Psoas muscle (tissue), 8 donors: ENCODE results near the gene B4GALNT2. TPM values are rescaled to one million over a fixed set of nuclear protein-coding genes. Genes with fewer than 3 reads are reported as not detected.

ENCODE experiments used
- ATAC-seq, 4 donors: fragments of 200-7000 bp; cut with Tn5 transposase; one replicate each; pipeline ENCODE4 v1.9.1; 2020; ENCODE audit warnings: moderate library complexity in 3 of 4, mild to moderate bottlenecking in 2 of 4
- DNase-seq, 2 donors: peaks; one replicate each; pipeline ENCODE4 v3.0.0-alpha.2; 2020
- H3K27ac ChIP-seq: fragments of 200-600 bp; one replicate; pipeline ENCODE4 v1.8.0; 2022
- H3K27me3 ChIP-seq, 3 donors: fragments of 200-600 bp in 1 of 3; one replicate each; pipeline versions ENCODE4 v1.6.1 to v1.8.0; 2013 to 2022; ENCODE audit warnings: low read length in 2 of 3, mild to moderate bottlenecking in 2 of 3, moderate library complexity in 1 of 3; ENCODE audit not compliant: insufficient read depth in 3 of 3
- H3K36me3 ChIP-seq, 2 donors: fragments of 200-600 bp in 1 of 2; one replicate each; pipeline versions ENCODE4 v1.6.1 to v1.8.0; 2013 to 2022; ENCODE audit warnings: low read depth in 1 of 2, mild to moderate bottlenecking in 1 of 2, moderate library complexity in 1 of 2; ENCODE audit not compliant: insufficient read depth in 1 of 2
- H3K4me1 ChIP-seq: fragments of 200-600 bp; one replicate; pipeline ENCODE4 v1.8.0; 2022
- H3K4me3 ChIP-seq: fragments of 200-600 bp; one replicate; pipeline ENCODE4 v1.8.0; 2022; ENCODE audit warnings: mild to moderate bottlenecking
- H3K9me3 ChIP-seq: fragments of 200-600 bp; one replicate; pipeline ENCODE4 v1.8.0; 2022
- CTCF ChIP-seq: fragments of 200-600 bp; IDR thresholded peaks from one replicate; pipeline ENCODE4 v1.8.0; 2022; ENCODE audit warnings: antibody characterized with exemption
- WGBS, 3 donors: extraction: QIAGEN DNeasy Blood & Tissue Kit; methylation state at CpG; one replicate each; pipeline versions ENCODE4 v1.1.6 to v1.1.7; 2013; 5-methylcytosine and 5-hydroxymethylcytosine counted together
- intact Hi-C, 2 donors: fragments of 100-400 bp; cut with DNase I; formaldehyde crosslinking; loops; one replicate each; pipeline versions ENCODE4 v1.11.0 to v1.14.2; 2022
- polyA plus RNA-seq, 3 donors: library from polyadenylated mRNA; stranded (reverse); fragments of 200-250 nt; gene quantifications; one replicate each; pipeline ENCODE4 v1.2.3, GENCODE V29; 2013
- total RNA-seq, 4 donors: library from RNA; stranded (reverse); fragmentation: NEBNext Ultra II Directional in 2 of 4; extraction: Animal tissue kit (Norgen Biotek cat#: 25700) in 2 of 4; gene quantifications; one replicate each; pipeline versions ENCODE4 v1.2.1 to v1.2.4, GENCODE V29; 2021 to 2023
- donor health status: healthy with polysubstance abuse.
- donor health status: DM: no; HTN: no; CAD: no; lungs with moderate emphysema.
- donor health status: Bipolar disorder and iron deficiency.
- donor health status: healthy.
- donor health status: DM: yes; HTN: yes; CAD: no.
- donor health status: DM: no; HTN: no; CAD: no.
- donor health status: DM: no; HTN: no; CAD: no.
- donor health status: DM: yes; HTN: yes; CAD: no.

Gene B4GALNT2
- total and polyA plus RNA-seq, 7 donors: under 0.01 to 0.04 TPM; not detected in 5

DNA sequence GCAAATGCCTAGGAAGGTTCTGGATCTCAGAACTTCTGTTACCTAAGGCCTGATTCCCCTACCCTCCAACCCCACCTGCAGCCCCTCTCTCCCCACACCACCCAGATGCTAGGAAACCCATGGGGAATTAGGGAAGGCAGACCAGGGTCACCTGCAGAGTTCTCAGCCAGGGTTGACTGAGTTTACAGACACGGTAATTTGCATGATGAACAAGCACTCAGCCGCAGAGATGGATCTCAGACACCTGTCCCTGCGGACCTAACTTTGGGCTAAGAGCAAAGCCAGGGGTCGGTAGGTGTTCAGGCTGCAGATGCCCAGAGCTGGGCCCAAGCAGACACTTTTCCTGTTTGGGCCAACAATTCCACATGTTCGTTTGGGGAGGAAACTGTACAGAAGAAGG is 80.8 kb downstream of the B4GALNT2 start:
- Histone ChIP-seq H3K4me1 (no peaks in the 10 kb centered on the region), H3K4me3 (no peak overlapping the region), H3K9me3 (no peaks in the 10 kb centered on the region), H3K36me3 (no peaks in the 10 kb centered on the region), H3K27me3 (peaks cover 0 to 35% (median 17%) of the 10 kb centered on the region in 3 donors), H3K27ac (no peak overlapping the region)
- intact Hi-C loops: no loop called here
- TF ChIP-seq CTCF: no peak
- DNase-seq: no peak
- no peak for ATAC-seq
- WGBS, 3 donors: 53 to 62% (median 61%) methylated on average over 5 of the region's 5 CpGs

DNA sequence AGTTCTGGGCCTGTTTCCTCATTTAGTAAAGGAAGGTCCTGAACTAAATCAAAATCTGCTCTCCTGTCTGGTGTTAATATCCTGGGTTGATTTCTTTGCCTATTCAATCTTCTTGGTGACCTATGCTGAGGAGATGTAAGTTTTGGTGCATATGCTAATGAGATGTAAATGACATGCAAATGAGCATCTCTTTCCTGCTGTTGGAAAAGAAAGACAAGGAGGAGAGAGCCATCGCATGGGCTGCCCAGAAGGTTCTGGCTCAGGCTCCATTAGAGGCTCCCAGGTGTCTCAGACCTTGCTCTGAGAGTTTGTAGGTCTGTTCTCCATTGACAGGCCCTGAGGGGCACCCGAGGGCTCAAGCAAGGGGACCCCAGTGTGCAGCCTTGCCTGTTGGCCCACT is 81.3 kb downstream of the B4GALNT2 start:
- no peak for TF ChIP-seq CTCF
- Histone ChIP-seq H3K4me3 (no peak overlapping the region), H3K4me1 (no peaks in the 10 kb centered on the region), H3K9me3 (no peaks in the 10 kb centered on the region), H3K36me3 (no peaks in the 10 kb centered on the region), H3K27me3 (peaks cover 0 to 33% (median 17%) of the 10 kb centered on the region in 3 donors), H3K27ac (no peak overlapping the region)
- no peak for ATAC-seq
- DNase-seq: no peak
- 77 to 87% (median 84%) methylated on average over 2 of the region's 2 CpGs for WGBS, 3 donors
- intact Hi-C loops: no loop called here

GRCh38 chr17:49214676-49215360 is 82.2 kb downstream of the B4GALNT2 start:
- H3K4me1 ChIP-seq: no peaks in the 10 kb centered on the region

GRCh38 chr17:49216482-49216881 is 83.9 kb downstream of the B4GALNT2 start:
- no peak for ATAC-seq
- intact Hi-C loops: no loop called here
- no peaks in the 10 kb centered on the region for H3K9me3 ChIP-seq
- H3K4me1 ChIP-seq: no peaks in the 10 kb centered on the region
- DNase-seq: no peak
- no peaks in the 10 kb centered on the region for H3K36me3 ChIP-seq
- 78 to 86% (median 85%) methylated on average over 13 of the region's 13 CpGs for WGBS, 3 donors
- no peak overlapping the region for H3K27ac ChIP-seq
- H3K4me3 ChIP-seq: no peak overlapping the region
- no peak for TF ChIP-seq CTCF
- peaks cover 0 to 28% (median 4%) of the 10 kb centered on the region in 3 donors for H3K27me3 ChIP-seq

More at GRCh38 chr17:49214676-49215360, 82.2 kb downstream of the B4GALNT2 start:
- intact Hi-C loops: no loop called here
- Histone ChIP-seq H3K27ac (no peak overlapping the region), H3K27me3 (peaks cover 0 to 34% (median 12%) of the 10 kb centered on the region in 3 donors), H3K4me3 (no peak overlapping the region), H3K9me3 (no peaks in the 10 kb centered on the region), H3K36me3 (no peaks in the 10 kb centered on the region)
- WGBS, 3 donors: 47 to 52% (median 50%) methylated on average over 12 of the region's 12 CpGs
- TF ChIP-seq CTCF: no peak
- ATAC-seq: no peak
- no peak for DNase-seq
